GM21528 (cell line): ENCODE results near the gene FAM114A2.

Source experiments
- ATAC-seq: cut with Tn5 transposase; IDR thresholded peaks from one replicate; pipeline ENCODE4 v1.9.1; 2021; ENCODE audit warnings: mild to moderate bottlenecking, moderate library complexity; ENCODE audit not compliant: unreplicated experiment, low FRiP score

The FAM114A2 gene

DNA sequence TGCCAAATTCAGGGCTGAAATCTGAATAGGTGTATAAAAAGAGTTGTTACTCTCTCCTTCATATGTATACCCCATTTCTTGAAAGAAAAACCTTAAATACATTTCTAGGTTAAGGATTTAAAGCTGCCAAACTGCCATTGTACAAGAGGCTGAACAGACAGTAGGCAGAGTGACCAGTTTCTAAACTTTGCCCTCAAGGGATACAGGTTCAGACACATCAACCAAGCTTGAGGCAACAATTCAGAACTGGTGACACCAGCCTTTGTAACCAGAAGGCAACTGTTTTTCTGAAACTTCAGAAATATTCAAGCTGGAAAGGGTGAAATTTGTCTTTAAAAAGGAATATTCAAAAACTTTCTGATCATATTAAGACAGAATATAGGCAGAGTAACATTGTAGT is 47.5 kb downstream of the FAM114A2 start:
- ATAC-seq: no peak

DNA sequence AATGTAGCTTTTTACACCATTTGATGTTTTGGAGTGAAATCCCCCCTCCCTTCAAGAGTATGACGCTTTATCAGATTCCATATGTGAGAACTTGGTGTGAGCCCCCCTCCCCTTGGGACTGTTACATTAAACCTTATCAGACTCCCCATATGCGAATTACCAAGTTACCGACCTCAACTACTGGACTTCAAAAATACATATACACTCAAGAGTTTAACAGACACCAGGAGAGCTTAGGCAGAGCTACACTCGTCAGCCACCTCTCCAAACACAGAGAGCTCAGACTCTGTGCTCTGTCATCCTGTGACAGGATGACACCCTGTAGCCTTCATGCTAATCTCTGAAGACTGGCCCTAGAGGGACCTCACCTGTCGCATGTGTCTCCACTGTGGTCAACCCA is 50.2 kb downstream of the FAM114A2 start:
- no peak for ATAC-seq

DNA sequence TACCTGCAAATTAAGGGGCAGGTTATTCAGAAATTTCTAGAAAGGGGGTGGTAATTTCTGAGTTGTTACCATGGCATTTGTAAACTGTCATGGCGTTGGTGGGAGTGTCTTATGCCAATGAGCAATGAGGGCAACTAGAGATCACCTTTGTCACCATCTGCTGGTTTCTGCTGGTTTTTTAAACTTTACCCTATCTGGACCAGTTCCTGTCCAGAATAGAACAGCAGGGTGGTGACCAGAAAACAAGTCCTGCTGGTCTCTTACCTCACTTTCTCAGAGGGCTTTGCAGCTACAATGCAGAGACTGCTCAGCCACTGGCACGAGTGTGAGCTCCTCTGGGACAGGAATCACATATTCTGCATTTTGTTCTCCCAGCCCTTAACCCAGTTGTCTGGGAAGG is 51.4 kb downstream of the FAM114A2 start:
- ATAC-seq: no peak

DNA sequence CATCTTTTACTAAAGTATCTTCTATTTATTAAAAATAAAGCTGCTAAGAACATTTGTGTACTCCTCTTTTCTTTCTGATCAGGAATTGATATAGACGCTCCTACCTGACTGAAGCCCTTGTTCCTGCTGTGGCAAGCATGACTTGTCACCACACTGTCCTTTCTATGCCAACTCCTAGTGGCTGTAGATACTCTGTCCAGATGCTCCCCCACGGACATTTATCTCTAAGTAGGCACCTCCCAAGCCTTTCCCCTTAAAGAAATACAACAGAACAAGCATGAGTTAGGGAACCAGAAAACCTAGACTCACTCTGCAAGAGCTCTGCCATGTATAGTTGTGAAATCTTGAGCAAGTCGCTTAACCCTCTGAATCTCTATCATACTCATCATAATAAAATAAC is 53.2 kb downstream of the FAM114A2 start:
- ATAC-seq: no peak

DNA sequence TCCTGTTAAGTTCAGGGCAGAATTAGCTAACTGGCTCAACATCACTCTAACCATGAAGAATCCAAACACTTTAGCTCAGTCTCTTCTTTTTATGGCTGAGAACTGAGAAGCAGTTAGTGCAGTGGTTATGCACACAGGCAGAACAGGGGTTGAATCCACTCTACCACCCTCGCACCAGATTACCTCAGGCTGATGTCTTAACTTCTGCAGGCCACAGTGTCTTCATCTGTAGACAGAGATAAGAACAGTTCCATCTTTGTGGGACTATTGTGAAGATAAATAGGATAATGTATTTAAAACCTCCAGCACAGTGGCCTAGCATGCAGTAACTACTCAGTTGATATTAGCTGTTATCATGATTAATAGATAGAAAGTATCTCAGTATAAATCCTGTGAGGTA is 54.8 kb downstream of the FAM114A2 start:
- no peak for ATAC-seq

DNA sequence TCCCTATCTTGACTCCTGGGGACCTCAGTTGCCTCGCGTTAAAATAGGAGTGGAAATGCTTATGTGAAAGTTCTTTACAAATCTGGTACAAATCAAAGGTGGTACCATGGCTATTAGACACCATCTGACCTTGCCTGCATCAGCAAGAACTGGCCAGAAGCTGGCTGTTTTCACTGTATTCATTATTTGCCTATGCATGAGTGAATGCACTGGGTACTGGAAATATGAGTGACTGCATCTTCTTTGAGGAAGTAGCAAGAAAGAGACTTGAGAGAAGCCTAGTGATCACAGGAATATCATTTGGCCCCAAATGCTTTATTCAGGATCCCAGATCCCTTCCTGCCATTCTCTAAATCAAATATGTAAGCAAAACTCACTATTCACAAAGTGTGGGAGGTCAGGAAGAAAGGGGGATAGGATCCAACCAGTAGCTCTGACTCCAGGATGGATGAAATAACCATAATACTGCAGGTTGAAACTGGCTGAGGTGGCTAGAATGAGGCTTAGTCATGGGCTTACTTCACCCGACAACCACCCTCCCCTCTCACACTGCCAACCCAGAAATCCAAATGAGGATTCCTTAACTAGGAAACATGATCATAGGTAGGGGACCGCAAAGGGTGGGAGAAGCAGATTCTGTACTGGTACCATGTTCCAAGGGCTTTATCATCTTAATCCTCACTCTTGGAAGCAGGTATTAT is 56.7 kb downstream of the FAM114A2 start:
- ATAC-seq: no peak

DNA sequence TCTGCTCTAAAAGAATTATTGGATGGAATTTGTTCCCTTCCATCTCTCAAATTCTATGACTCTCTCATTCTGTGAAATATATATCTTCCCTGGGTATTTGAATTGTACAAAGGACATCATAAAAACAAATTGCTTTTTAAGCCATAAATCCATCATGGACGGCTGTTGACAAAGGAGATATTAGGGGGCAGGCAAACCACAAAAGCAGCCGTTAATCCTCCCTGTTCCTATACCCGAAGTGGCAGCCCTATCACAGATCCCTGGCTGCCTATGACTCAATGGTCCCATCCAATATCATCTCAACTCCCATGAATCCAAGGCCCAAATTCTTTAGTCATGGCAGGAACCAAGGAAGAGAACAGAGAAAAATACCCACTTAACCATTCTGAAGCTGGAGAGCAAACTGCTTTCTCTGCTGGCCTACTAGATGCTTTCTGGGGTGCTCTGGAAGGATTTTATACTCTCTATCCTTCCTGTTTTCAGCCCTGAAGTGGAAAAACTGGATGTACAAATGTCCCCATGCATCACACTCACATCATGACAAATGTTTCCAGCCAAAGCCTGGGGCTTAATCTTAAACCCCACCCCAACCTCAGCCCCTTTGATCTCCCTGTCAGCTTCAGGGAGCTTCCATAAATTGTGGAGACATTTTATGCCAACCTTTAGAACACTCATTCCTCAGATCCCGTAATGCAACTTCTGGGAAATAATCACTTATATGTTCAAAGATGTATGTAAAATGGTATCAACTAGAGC is 59.5 kb downstream of the FAM114A2 start:
- no peak for ATAC-seq

DNA sequence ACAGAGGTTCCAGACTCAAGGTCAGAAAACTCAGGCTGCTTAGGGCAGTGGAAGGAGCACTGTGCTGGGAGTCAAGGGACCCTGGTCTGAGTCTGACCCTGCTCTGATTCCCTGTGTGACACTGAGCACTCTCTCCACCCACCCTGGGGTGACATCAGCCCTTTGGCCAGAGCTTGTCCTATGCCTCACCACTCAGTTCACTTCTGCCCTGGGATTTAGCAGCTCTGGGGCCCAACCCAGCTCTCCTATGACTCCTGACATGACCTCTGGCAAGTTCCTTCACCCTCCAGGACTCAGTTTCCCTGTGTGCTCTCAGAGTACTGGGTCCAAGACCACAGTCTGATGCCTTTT is 63.9 kb downstream of the FAM114A2 start:
- no peak for ATAC-seq

DNA sequence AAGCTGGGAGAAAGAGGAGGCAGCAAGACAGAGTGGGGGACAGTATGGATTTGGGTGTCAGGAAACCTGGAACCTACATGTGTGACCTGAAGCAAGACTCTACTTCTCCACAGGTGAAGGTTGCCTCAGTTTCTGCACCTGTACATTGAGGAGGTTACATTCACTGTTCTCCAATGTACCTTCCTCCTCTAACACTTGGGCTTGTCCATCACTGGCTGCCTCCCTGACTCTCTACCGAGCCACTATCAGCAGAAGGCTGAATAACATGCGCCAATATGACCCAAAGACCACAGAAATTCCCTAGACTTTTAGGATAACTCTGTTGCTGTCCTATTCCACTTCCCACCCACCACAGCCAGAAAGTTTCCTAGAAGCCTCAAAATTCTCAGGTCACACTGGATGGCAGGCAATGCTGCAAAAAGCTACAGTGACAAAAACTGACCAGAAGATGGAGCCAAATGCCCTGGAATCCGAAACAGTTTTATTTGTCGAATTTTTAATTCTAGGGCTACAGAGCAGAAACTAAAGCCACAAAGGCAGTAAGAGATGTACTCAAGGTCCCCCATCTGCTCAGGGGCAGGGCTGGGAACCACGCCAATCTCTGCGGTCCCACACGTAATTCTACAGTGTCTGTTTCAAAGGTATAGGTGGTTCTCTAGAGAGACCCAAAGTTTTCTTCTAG is 64.4 kb downstream of the FAM114A2 start:
- no peak for ATAC-seq

DNA sequence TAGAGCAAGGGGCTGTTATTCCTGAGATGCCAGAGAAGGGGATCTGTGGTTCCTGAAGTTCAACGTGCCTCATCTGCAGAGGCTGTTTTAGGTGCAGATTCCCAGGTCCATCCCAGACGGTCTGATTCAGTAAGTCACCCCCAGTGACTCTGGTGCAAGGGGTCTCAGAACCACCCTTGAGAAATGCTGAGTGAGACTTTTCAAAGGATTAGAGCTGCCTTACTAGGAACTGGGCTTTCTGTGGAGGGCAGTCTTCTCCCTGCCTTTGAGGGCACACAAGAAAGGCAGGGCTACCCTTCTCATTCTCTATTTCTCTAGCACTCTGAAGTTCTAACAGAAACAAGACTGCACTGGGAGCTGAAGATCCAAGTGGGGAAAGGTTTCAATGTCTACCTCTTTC is 66.5 kb downstream of the FAM114A2 start:
- ATAC-seq: no peak

DNA sequence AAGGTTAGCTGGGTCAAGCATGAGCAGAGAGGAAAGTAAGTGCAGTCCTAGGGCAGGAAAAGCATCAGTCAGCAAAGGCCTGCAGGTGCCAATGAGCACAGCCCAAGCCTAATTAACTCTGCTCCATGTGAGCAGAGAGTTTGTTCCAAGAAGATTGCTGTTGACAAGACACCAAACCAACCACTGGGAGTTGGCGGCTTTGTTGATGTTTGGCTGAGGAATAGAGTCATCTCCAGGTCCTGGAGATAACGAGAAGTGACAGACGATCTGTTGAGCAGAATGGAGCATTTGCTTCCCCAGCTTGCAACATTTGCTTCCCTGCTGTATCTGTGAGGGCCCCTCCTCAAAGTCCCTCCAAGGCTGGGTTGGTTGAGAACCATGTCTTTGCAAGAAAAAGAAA is 68.2 kb downstream of the FAM114A2 start:
- no peak for ATAC-seq

DNA sequence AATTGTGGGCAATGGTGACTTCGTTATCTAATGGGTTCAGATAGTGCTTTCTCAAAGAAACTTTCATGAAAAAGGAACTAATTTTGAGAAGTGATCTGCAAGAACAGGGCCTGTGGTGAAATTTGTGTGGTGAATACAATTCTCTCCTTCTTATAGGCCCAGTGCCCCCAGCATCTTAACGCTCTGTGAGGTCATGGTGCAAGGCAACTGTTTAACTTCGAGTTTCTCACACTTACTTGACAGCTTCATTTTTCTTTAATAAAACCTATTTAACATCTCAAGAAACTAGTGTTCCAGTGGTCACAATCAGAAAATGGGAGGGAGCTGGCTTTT is 69.2 kb downstream of the FAM114A2 start:
- ATAC-seq: no peak

DNA sequence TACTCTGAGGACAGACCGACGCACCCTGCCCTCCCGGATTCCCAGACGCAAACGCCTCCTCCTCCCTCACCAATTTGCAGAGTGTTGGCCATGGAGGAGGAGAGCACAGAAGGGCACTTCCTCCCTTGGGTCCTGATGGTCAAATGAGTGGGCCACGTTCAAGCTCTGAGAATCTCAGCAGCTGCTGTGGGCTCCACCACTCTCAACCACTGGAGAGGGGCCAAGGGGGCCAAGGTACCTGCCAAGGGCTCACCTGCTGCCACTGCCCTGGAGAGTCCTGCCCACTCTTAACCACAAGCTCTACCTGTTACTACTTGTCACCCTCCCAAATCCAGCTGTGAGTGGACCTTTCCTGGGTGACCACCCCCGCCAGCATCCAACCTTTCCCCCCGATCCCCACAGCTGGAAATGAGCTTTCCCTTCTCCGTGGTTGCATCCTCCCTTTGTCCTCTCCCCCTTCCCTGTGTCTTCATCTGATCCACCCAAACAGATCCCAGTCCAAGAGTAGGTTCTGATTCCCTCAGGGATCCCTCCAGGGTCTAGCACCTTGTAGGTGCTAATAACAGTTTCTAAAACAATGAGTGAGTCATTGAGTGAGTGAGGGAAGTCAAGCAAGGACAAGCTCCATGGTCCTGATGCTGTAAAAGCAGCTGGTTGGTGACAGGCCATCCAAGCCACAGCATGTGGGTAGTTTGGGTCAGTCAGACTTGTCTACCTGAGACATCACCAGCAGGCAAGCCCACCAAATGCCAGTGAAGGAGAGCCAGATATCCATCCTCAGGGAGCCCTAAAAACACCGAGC is 69.7 kb downstream of the FAM114A2 start:
- ATAC-seq: no peak

DNA sequence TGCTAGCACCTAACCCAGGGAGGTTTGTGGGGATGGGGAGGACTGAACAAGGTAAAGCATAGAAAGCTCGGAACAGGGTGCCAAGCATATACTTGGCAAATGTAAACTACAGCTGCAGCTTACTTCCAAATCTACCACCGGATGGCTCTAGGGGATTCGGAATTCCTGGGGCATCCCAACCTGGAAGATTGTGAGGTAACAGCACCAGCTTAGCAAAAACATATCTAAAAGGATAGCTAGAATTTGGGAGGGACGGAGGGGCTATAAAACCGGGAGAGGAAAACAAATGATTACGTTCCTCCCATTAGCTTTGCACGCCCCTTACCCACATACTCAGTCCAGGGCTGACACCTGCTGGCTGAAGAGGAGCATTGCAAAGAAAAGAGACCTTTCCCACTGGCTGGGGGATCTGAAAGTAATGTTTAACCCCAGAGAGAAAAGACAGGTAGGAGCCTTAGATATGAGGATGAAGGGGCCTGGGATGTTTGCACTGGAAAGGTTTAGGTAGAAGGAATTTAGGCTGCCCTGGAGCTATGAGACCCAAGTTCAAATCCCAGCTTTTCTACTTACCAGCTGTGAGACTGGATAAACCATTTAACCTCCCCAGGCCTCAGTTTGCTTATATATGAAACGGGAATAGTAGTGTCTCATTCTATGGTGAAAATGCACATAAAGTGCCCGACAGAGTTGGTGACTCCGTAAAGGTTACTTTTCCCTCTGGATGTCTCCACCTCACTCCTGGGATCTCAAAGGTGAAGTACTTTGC is 73.6 kb downstream of the FAM114A2 start:
- ATAC-seq: peak; percentile 69

DNA sequence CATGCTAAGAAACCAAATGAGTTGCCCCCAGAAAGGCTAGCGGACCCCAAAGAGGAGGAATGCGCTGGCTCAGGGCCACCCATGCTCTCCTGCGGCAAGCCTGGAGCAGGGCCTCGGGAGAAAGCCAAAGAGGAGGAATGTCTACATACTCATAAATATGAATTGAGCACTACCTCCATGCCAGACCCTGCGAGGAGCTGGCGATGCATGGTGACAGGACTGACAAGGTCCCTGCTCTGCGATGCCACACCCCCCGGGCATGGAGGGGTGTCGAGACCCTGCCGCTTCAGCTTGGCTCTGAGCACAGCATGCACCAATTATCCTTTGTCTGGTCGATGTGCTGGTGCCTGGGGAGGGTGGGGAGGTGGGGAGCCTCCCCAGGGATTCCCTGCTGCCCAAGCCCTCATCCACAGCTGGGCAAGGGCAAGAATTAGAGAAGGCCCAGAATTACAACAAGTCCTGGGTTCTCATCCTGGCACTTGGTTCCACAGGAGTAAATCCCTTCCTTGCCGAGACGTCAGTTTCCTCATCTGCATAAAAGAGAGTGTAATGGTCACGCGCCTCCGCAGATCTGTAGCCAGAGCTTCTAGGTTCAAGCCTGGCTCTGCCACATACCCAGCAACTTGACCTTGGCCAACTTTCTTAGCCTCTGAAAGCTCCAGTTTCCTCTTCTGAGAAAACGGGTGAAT is 74.4 kb downstream of the FAM114A2 start:
- no peak for ATAC-seq

DNA sequence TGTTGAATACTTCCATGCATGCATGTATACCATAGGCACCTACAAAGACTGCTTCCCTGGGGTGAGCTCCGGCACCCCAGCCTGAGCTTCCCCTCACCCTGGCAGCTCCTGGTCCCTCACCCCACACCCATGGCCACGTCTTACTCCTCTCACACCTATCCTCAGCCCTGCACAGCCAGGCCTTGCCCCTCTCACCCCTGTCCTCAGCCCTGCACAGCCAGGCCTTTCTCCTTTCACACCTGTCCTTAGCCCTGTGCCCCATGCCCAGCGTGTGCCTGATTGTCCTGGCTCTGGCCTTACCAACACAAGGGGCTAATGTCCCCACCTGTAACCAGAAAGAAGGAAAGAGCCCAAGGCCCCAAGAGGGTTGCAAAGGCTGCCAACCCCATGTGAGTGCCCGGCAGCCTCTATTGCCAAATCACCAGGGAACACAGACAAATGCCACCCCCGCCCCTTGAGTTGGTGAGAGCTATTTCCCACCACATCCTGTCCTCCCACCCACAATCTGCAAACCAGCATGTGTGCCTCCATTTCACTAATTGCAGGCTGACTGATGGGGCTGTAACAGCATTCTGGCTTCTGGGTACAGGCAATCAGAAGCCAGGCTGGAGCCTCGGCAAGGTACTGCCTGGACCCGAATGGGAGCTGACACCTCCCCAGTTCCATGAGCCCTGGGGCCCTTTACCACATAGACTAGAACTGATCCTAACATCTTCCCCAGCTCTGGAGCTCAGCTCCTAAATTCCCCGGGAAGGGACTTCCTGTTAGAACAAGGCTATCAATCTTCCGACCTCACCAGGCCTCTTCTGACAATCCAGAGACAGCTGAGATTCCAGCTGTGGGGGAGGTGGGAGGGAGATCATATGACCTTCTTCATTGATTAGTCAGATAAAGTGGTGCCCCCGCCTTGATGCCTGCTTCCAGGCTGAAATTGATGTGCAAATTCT is 78.2 kb downstream of the FAM114A2 start:
- no peak for ATAC-seq

DNA sequence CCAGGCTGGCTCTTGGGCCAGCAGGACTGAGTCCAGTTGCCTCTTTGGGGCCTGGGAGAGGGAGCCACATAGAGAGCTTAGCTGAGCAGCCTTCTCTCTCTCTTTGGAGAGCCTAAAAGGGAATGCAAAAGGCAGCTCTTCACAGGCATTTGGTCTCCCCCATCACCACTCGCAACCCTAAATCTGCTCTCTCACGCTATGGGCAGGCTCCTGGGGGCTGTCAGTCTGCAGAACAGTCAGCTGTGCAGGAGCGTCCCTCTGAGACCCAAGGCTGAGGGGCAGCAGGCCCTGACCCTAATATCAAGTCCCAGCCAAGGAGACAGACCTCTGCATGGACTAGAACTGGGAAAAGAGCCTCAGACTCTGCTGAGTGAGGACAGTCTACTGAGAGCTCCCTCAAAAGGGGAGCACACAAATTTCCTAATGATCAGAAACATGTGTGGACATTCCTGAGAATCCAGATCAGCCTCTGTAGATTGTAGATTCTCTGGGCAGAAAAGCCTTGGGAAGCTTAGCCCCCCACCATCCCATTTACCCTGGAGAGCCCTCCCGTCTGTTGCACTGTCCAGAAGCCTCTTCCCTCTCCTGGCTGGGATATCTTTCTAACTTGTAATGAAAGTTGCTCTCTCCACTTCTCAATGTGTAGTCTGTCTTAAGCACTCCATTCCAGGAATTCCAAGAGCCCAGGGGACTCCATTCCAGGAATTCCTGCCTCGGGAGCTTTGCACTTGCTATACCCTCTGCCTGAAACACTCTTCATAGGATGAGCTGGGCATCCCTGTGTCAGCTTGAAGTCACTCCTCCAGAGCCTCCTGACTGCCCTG is 79.4 kb downstream of the FAM114A2 start:
- ATAC-seq: no peak

DNA sequence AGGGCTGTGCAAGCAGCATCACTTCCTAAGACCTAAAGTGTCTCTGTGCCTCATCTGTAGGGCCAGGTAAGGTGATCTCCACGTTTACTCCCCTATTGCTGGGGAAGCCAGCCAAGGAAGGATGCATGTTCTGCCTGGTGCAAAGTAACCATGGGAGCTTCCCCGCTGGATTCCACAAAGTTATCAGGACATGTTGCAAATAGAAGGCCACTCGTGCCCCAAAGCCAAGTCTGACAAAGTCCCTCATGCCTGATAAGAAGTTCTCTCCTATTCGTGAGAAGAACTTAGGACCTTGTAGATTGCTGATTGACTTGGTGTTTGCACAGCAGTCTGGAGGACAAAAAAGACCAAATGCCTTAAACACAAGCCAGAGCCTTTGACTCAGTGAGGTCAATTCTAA is 81.5 kb downstream of the FAM114A2 start:
- ATAC-seq: no peak
